H9 (cell line): ENCODE data around the gene DDX28. TPM values are rescaled to one million over a fixed set of nuclear protein-coding genes. Genes with fewer than 3 reads are reported as not detected.

Source experiments
- DNase-seq: peaks from one replicate; pipeline ENCODE4 v3.0.0-alpha.2; 2017
- H2AFZ ChIP-seq: one replicate; pipeline ENCODE4 v1.6.1; 2013; ENCODE audit warnings: mild to moderate bottlenecking, low read length, control low read depth, moderate library complexity
- H2AK5ac ChIP-seq: 2 replicates; pipeline ENCODE4 v1.6.1; 2013; ENCODE audit warnings: low read length, control low read depth, mixed read lengths; ENCODE audit not compliant: insufficient read length
- H2BK120ac ChIP-seq: one replicate; pipeline ENCODE4 v1.6.1; 2013; ENCODE audit warnings: low read depth, mild to moderate bottlenecking, low read length, control low read depth, inconsistent platforms; ENCODE audit not compliant: poor library complexity, severe bottlenecking
- H2BK12ac ChIP-seq: 2 replicates; pipeline ENCODE4 v1.6.1; 2013; ENCODE audit warnings: low read length, control low read depth, mixed read lengths, low read depth; ENCODE audit not compliant: insufficient read length
- H2BK15ac ChIP-seq: 2 replicates; pipeline ENCODE4 v1.6.1; 2013; ENCODE audit warnings: low read depth, low read length, control low read depth
- H2BK20ac ChIP-seq: one replicate; pipeline ENCODE4 v1.6.1; 2013; ENCODE audit warnings: low read depth, mild to moderate bottlenecking, low read length, control low read depth, inconsistent platforms; ENCODE audit not compliant: poor library complexity, severe bottlenecking
- H2BK5ac ChIP-seq: 2 replicates; pipeline ENCODE4 v1.6.1; 2013; ENCODE audit warnings: low read length, control low read depth, mixed read lengths; ENCODE audit not compliant: insufficient read length
- H3K14ac ChIP-seq: 2 replicates; pipeline ENCODE4 v1.6.1; 2013; ENCODE audit warnings: low read length, control low read depth; ENCODE audit not compliant: insufficient read depth
- H3K18ac ChIP-seq: 2 replicates; pipeline ENCODE4 v1.6.1; 2013; ENCODE audit warnings: low read depth, mild to moderate bottlenecking, mixed read lengths, low read length, control low read depth; ENCODE audit not compliant: insufficient read length
- H3K23ac ChIP-seq: 2 replicates; pipeline ENCODE4 v1.6.1; 2013; ENCODE audit warnings: low read length, control low read depth, mixed read lengths, low read depth; ENCODE audit not compliant: insufficient read length
- H3K23me2 ChIP-seq: 2 replicates; pipeline ENCODE4 v1.6.1; 2013; ENCODE audit warnings: low read depth, mild to moderate bottlenecking, mixed read lengths, low read length, control low read depth; ENCODE audit not compliant: insufficient read length, poor library complexity, severe bottlenecking
- H3K27ac ChIP-seq: 2 replicates; pipeline ENCODE4 v1.5.1; 2013; ENCODE audit warnings: low read length, control low read depth, mixed read lengths, low read depth; ENCODE audit not compliant: insufficient read length
- H3K27me3 ChIP-seq: 2 replicates; pipeline ENCODE4 v1.6.1; 2013; ENCODE audit warnings: low read length, control low read depth, inconsistent platforms; ENCODE audit not compliant: insufficient read depth
- H3K4ac ChIP-seq: 2 replicates; pipeline ENCODE4 v1.6.1; 2013; ENCODE audit warnings: low read depth, mild to moderate bottlenecking, control low read depth, inconsistent platforms, low read length, moderate library complexity
- H3K4me1 ChIP-seq: 2 replicates; pipeline ENCODE4 v1.6.1; 2013; ENCODE audit warnings: low read length, control low read depth, inconsistent platforms; ENCODE audit not compliant: insufficient read depth
- H3K4me2 ChIP-seq: 2 replicates; pipeline ENCODE4 v1.6.1; 2013; ENCODE audit warnings: low read length, control low read depth, mixed read lengths; ENCODE audit not compliant: insufficient read length, insufficient read depth
- H3K56ac ChIP-seq: 2 replicates; pipeline ENCODE4 v1.6.1; 2013; ENCODE audit warnings: low read depth, mild to moderate bottlenecking, mixed read lengths, low read length, control low read depth; ENCODE audit not compliant: insufficient read length
- H3K79me1 ChIP-seq: 2 replicates; pipeline ENCODE4 v1.6.1; 2013; ENCODE audit warnings: low read depth, mild to moderate bottlenecking, moderate library complexity, low read length, control low read depth, inconsistent platforms; ENCODE audit not compliant: insufficient read depth, poor library complexity, severe bottlenecking
- H3K79me2 ChIP-seq: 2 replicates; pipeline ENCODE4 v1.6.1; 2013; ENCODE audit warnings: low read length, control low read depth, inconsistent platforms; ENCODE audit not compliant: insufficient read depth
- H3K9ac ChIP-seq: 2 replicates; pipeline ENCODE4 v1.6.1; 2013; ENCODE audit warnings: low read length, control low read depth, mixed read lengths; ENCODE audit not compliant: insufficient read length; ENCODE audit errors: extremely low read depth
- H3K9me3 ChIP-seq: one replicate; pipeline ENCODE4 v1.6.1; 2013; ENCODE audit warnings: low read depth, low read length, inconsistent platforms; ENCODE audit not compliant: control insufficient read depth
- H3T11ph ChIP-seq: one replicate; pipeline ENCODE4 v1.6.1; 2013; ENCODE audit warnings: mild to moderate bottlenecking, low read length, control low read depth, inconsistent platforms
- H4K20me1 ChIP-seq: one replicate; pipeline ENCODE4 v1.6.1; 2013; ENCODE audit not compliant: control insufficient read depth, insufficient read length, insufficient read depth
- H4K5ac ChIP-seq: 2 replicates; pipeline ENCODE4 v1.6.1; 2013; ENCODE audit warnings: low read depth, mild to moderate bottlenecking, mixed read lengths, low read length, control low read depth; ENCODE audit not compliant: insufficient read length
- H4K8ac ChIP-seq: replicated peaks from 2 replicates; pipeline ENCODE4 v1.6.1; 2013; ENCODE audit warnings: low read length, control low read depth, mixed read lengths, low read depth; ENCODE audit not compliant: insufficient read length
- H4K91ac ChIP-seq: 2 replicates; pipeline ENCODE4 v1.6.1; 2013; ENCODE audit warnings: low read depth, mild to moderate bottlenecking, moderate library complexity, mixed read lengths, low read length, control low read depth; ENCODE audit not compliant: insufficient read length
- H3K27ac Mint-ChIP-seq, 3 experiments: 2 replicates in 2 of 3; 3 replicates in 1 of 3; pipeline ENCODE4 v1.8.0; 2020 to 2021; ENCODE audit warnings: mixed read lengths in 3 of 3, mild to moderate bottlenecking in 1 of 3, moderate library complexity in 1 of 3
- H3K27me3 Mint-ChIP-seq: 2 replicates; pipeline ENCODE4 v1.8.0; 2021; ENCODE audit warnings: low read depth, mild to moderate bottlenecking, moderate library complexity, mixed read lengths
- H3K36me3 Mint-ChIP-seq, 3 experiments: 2 replicates in 2 of 3; 3 replicates in 1 of 3; pipeline ENCODE4 v1.8.0; 2020 to 2021; ENCODE audit warnings: low read depth in 3 of 3, mixed read lengths in 3 of 3; ENCODE audit not compliant: insufficient read depth in 1 of 3
- H3K4me1 Mint-ChIP-seq, 2 experiments: 2 replicates each; pipeline ENCODE4 v1.8.0; 2020; ENCODE audit warnings: mixed read lengths in 2 of 2
- H3K4me3 Mint-ChIP-seq, 2 experiments: 2 replicates in 1 of 2; 3 replicates in 1 of 2; pipeline ENCODE4 v1.8.0; 2020 to 2021; ENCODE audit warnings: mild to moderate bottlenecking in 2 of 2, mixed read lengths in 2 of 2, moderate library complexity in 1 of 2
- H3K9me3 Mint-ChIP-seq, 2 experiments: 2 replicates in 1 of 2; 3 replicates in 1 of 2; pipeline ENCODE4 v1.8.0; 2020; ENCODE audit warnings: mild to moderate bottlenecking in 2 of 2, mixed read lengths in 2 of 2, moderate library complexity in 1 of 2
- WGBS: extraction: QIAGEN DNeasy Blood & Tissue Kit; methylation state at CpG from one replicate; pipeline ENCODE4 v1.1.7; 2013; ENCODE audit warnings: missing lambda C conversion rate, low lambda C conversion rate, mixed read lengths; ENCODE audit not compliant: insufficient read length; ENCODE audit errors: extremely low coverage; 5-methylcytosine and 5-hydroxymethylcytosine counted together
- total RNA-seq: library from RNA; stranded (reverse); gene quantifications from 2 replicates; pipeline ENCODE4 v1.2.1, GENCODE V29; 2021
- TF ChIP-seq, protein P1 (sequence below): fragments of 200-600 bp; sonication (generic); conservative IDR thresholded peaks from 3 replicates; pipeline ENCODE4 v1.8.0; 2021; ENCODE audit warnings: antibody characterized with exemption, mild to moderate bottlenecking

DDX28 gene
- total RNA-seq, 1 experiment from 2014 or later = 22.9 TPM

GRCh38 chr16:68040506-68041288 lies 17.7 kb upstream of the DDX28 start:
- peak overlapping the region in 1 of 3 experiments; percentile 65; a peak in 1 of 7 replicates for H3K27ac Mint-ChIP-seq
- no peak overlapping the region for H2BK12ac ChIP-seq
- no CpG with 5 or more reads among the region's 14 CpGs for WGBS

More at GRCh38 chr16:68040506-68041288, 17.7 kb upstream of the DDX28 start:
- Histone ChIP-seq H3K27me3 (no peaks in the 10 kb centered on the region), H4K20me1 (no peaks in the 10 kb centered on the region), H3T11ph (no peak overlapping the region), H2BK20ac (no peak overlapping the region), H3K56ac (no peak overlapping the region), H3K4me2 (no peak overlapping the region), H3K9ac (no peak overlapping the region), H4K91ac (no peak overlapping the region), H3K79me1 (no peaks in the 10 kb centered on the region), H3K27ac (no peak overlapping the region), H2AFZ (no peak overlapping the region), H2AK5ac (no peak overlapping the region), H2BK15ac (no peak overlapping the region), H3K23ac (no peak overlapping the region), H3K79me2 (no peaks in the 10 kb centered on the region), H4K5ac (no peak overlapping the region), H4K8ac (no peak overlapping the region), H3K4ac (no peak overlapping the region), H3K23me2 (no peaks in the 10 kb centered on the region), H2BK5ac (no peak overlapping the region), H3K4me1 (no peaks in the 10 kb centered on the region), H3K14ac (no peak overlapping the region), H2BK120ac (no peak overlapping the region), H3K9me3 (no peaks in the 10 kb centered on the region), H3K18ac (no peak overlapping the region)
- H3K9me3 Mint-ChIP-seq = no peaks in the 10 kb centered on the region
- no peak overlapping the region for H3K4me3 Mint-ChIP-seq
- DNase-seq = peak; percentile 90
- peaks cover 7 to 20% (median 15%) of the 10 kb centered on the region in 3 experiments; a peak in 6 of 7 replicates for H3K36me3 Mint-ChIP-seq
- H3K27me3 Mint-ChIP-seq = no peaks in the 10 kb centered on the region
- H3K4me1 Mint-ChIP-seq = peaks cover 2 to 3% of the 10 kb centered on the region in 2 experiments; a peak in 2 of 4 replicates
- TF ChIP-seq, protein P1, sequence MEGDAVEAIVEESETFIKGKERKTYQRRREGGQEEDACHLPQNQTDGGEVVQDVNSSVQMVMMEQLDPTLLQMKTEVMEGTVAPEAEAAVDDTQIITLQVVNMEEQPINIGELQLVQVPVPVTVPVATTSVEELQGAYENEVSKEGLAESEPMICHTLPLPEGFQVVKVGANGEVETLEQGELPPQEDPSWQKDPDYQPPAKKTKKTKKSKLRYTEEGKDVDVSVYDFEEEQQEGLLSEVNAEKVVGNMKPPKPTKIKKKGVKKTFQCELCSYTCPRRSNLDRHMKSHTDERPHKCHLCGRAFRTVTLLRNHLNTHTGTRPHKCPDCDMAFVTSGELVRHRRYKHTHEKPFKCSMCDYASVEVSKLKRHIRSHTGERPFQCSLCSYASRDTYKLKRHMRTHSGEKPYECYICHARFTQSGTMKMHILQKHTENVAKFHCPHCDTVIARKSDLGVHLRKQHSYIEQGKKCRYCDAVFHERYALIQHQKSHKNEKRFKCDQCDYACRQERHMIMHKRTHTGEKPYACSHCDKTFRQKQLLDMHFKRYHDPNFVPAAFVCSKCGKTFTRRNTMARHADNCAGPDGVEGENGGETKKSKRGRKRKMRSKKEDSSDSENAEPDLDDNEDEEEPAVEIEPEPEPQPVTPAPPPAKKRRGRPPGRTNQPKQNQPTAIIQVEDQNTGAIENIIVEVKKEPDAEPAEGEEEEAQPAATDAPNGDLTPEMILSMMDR = peak; percentile 87
